Activated CD4-positive, alpha-beta T cell treated with anti-CD3 and anti-CD28 coated beads for 1 hour (primary cell): ENCODE measurements around the gene SMC3.
"Not testable (repeated sequence)": the region's sequence is repeated elsewhere in the genome, so short reads cannot be mapped to it uniquely, and the experiment has no call there.

Experiments
- DNase-seq: peaks from one replicate; pipeline ENCODE4 v3.0.0-alpha.2; 2020

SMC3 gene

GRCh38 chr10:110597476-110597875 is 30.0 kb downstream of the SMC3 start:
- no peak for DNase-seq

DNA sequence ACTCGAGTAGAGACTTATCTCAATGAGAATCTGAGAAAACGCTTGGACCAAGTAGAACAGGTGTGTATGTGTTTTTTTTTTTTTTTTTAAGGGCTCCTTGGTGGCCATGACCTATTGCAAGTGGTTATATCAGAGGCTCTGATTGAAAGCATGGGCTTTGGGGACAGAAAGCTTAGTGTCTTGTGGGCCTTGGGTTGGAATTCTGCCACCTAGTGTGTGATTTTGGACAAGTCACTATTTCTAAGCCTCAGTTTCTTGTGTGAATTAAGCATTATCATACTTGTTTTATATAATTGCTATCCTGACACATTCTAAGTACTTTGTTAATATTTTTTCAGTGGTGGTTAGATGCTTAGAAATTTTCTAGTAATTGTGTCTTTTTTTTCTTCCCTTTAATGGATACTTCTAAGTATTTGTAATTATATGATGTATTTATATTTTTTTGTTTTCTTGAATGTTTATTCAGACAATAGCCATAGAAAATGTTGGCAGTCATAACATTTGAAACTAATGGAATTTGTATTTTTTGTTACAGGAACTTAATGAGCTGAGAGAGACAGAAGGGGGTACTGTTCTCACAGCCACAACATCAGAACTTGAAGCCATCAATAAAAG is 33.1 kb downstream of the SMC3 start:
- DNase-seq, result no peak

DNA sequence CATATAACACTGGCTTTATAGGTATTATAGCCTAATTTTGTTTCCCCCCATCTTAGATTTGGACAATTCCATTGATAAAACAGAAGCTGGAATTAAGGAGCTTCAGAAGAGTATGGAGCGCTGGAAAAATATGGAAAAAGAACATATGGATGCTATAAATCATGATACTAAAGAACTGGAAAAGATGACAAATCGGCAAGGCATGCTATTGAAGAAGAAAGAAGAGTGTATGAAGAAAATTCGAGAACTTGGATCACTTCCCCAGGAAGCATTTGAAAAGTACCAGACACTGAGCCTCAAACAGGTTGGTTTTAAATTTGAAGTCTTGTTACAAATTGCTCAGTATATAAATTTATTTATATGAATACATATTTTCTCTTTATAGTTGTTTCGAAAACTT is 34.1 kb downstream of the SMC3 start:
- DNase-seq, result no peak

- DNase-seq, result no peak
Observed at GRCh38 chr10:110608087-110608486, 40.6 kb downstream of the SMC3 start.

DNA sequence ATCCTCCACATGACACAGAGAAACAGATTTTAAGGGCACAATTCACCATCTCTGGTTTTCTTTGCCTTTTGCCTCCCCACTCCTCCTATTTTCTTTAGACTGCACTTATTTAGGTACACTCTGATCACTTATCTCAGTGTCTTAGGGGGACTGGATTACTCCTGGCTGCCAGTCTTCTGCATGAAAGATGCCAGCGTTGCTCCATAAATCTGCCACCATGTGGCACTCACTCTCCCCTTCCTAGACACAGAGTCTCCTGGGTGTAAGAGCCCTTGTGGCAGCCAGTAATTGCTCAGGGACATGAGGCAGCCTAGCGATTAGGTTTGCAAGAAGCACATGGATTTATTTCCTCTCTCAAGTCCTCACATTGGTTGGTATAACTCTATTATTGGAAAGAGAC is 42.1 kb downstream of the SMC3 start:
- no peak for DNase-seq

DNA sequence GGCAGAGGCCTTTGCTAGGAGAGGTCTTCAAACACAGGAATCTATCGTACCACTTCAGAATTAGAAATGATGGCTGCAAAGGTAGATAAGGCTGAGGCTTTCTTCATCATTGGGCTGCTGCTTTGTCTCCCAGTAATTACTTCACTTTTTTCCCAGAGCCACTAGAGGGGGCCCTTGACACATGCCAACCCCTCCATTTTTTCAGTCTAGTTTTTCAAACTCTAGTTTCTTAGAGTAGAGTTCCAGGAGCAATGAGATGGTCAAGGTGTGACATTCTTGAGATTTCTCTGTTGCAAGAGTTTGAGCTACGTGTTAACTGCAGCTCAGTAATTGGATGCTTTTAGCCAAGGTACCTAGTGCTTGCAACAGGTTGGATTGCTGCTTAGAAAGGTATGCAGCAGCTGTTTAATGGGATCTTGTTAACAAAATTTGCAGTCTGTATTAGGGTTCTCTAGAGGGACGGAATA is 42.8 kb downstream of the SMC3 start:
- DNase-seq, result no peak

DNA sequence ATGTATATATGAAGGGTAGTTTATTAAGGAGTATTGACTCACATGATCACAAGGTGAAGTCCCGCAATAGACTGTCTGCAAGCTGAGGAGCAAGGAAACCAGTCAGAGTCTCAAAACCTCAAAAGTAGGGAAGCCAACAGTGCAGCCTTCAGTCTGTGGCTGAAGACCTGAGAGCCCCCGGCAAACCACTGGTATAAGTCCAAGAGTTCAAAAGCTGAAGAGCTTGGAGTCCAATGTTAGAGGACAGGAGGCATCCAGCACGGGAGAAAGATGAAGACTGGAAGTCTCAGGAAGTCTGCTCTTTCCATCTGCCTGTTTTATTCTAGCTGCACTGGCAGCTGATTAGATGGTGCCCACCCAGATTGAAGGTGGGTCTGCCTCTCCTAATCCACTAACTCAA is 43.3 kb downstream of the SMC3 start:
- not testable (repeated sequence) for DNase-seq

DNA sequence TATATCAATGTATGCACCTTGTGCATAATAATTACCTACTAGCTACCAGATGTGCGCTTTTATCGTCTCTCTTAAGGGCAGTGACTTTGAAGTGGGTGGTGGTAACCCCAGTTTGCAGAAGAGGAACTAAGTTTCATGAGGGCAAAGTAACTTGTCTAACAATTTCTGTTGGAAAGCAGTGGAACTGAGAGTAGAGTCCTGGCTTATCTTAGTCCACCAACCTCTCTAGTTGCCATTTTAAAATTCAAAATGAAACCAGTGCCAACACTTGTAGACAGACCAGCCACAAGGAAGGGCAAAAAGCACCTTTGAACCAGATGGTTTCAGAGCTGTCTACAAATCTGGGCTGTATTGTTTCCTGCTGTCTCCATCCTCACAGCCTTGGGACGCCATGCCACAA is 44.6 kb downstream of the SMC3 start:
- no peak for DNase-seq

- DNase-seq, result no peak
Observed at GRCh38 chr10:110612629-110613028, 45.1 kb downstream of the SMC3 start.

DNA sequence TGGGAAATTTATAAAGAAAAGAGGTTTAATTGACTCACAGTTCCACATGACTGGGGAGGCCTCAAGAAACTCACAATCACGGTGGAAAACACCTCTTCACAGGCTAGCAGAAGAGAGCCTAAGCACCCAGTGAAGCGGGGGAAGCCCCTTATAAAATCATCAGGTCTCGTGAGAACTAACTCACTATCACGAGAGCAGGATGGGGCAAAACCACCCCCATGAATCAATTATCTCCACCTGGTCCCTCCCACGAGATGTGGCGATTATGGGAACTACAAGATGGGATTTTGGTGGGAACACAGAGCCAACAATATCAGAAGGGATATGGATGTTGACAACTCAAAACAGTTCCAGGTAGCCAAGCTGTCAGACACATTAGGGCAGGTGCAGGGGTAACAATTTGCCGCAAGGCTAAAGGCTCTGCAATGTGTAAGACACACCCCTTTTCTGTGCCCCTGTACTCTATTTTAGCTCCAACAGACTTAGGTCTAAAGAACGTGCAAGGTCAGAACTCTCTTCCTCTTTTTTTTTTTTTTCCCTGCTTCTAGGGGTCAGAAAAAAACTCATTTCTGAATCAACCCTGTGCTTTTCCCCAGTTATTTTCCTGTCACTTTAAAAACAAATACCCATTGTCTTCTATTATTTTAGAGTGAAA is 46.0 kb downstream of the SMC3 start:
- DNase-seq, result no peak

DNA sequence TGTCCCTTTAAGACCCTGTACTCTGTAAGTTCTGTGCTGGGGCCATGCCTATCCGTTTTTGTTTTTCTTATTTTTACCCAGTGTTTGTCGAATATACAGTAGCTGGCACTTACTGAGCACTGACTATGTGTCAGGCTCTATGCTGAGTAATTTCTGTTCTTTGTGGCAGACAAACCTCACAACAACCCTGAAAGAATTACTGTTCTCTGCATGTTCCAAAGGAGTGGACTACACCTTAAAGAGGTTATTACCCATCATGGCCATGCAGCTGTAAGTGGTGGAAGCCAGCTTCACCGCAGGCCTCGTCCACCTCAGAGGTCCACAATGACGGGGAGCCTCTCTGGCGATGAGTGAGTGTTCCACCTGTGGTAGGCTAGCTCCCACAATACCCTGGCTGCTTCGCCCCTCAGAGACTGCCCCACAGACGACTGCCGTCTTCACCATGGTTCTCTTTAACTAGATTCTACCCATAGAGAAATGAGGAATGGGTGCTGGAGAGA is 46.6 kb downstream of the SMC3 start:
- no peak for DNase-seq

GRCh38 chr10:110615057-110615747 is 47.7 kb downstream of the SMC3 start:
- no peak for DNase-seq

DNA sequence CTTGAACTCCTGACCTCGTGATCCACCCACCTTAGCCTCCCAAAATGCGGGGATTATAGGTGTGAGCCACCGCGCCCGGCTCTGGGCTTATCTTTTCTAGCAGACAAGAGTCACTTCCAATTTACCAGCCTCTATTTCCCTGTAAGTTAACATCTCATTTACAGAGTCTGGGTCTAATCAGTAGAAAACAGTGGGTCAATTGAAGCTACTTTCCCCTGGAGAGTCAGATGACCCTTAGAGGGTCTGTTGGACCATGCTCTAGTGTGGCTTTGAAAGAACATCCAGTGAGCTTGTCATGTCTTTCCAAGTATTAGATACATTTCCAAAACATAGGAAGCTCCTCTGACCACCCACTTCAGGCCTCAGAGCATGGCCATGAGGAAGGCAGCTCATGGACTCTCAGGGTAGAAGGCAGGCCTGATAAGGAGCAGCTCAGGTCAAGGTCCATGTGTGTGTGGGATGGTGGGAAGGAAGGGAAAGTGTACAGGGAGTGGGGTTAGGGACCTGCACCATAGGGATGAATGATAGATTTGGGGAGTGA is 49.1 kb downstream of the SMC3 start:
- DNase-seq, result no peak

DNA sequence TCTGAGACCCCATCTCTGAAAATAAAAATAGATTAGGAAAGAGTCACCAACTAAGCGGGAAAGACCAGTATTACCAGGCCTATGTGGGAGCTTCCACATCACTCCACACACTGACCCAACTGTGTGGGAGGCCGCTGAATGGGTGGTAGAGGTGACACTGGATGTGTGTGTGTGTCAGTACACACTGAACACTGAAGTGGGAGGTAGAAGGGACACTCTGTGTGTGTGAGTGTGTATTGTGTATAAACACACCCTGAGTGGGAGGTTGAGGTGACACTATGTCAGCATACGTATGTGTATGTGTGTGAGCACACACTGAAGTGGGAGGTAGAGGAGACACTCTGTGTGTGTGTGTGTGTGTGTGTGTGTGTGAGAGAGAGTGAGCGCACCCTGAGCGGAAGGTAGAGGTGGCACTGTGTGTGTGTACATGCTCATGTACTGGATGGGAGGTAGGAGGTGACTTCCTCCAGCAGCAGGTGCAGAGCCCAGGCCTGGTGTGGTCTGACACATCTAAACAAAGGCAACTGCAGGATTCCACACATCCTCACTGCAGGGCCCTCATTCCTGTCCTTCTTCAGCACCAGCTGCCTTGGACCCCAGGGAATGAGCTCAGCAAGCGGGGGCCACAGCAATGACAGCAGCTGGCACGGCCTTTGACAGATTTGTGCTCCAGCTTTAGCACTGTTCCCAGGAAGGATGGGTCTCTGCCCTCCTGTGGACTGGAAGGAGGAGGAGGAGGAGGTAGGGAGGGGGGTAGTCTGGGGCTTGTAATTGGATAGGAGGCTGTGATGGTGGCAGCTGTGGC is 50.1 kb downstream of the SMC3 start:
- DNase-seq, result no peak

- no peak for DNase-seq
Observed at GRCh38 chr10:110618230-110618610, 50.7 kb downstream of the SMC3 start.

- no peak for DNase-seq
Observed at GRCh38 chr10:110619514-110620397, 52.3 kb downstream of the SMC3 start.

DNA sequence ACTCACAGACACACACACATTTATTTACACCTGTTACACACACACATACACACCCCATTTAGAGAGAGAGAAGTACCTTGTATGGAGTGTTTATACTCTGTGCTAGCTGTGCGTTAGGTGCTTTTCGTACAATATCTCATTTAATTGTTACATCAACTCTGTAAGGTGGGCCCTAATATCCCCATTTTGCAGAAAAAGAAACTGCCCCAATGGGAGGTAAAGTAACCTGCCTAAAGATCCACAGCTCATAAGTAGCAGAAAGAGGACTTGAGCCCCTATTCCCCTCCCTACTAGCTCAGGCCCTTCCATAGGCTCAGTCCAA is 52.9 kb downstream of the SMC3 start:
- no peak for DNase-seq

DNA sequence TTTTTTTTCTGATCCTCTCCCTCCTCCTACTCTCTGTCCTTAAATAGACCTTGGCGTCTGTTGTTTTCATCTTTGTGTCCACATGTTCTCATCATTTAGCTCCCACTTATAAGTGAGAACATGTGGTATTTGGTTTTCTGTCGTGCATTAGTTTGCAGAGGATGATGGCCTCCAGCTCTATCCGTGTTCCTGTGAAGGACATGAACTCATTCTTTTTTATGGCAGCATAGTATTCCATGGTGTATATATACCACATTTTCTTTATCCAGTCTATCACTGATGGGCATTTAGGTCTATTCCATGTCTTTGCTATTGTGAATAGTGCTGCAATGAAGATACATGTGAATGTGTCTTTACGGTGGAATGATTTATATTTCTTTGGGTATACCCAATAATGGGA is 55.8 kb downstream of the SMC3 start:
- DNase-seq, result not testable (repeated sequence)

- no peak for DNase-seq
Observed at GRCh38 chr10:110625356-110625894, 57.9 kb downstream of the SMC3 start.

- no peak for DNase-seq
Observed at GRCh38 chr10:110625951-110626855, 58.7 kb downstream of the SMC3 start.

DNA sequence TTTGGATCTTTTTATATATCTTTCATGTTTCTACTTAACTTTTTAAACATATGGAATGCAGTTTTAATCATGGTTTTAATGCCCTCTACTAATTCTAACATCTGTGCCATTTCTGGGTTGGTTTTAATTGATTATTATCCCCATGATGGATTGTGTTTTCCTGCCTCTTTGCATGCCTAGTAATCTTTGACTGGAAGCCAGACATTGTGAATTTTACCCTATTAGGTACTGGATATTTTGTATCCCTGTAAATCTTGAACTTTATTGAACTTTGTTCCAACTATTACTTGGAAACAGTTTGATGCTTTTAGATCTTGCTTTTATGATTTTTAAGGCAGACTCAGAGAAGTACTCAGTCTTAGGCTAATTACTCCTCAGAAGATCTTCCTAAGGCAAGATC is 60.7 kb downstream of the SMC3 start:
- DNase-seq, result no peak
